ENCODE measurements around the gene ITGB1.

The ITGB1 gene

DNA sequence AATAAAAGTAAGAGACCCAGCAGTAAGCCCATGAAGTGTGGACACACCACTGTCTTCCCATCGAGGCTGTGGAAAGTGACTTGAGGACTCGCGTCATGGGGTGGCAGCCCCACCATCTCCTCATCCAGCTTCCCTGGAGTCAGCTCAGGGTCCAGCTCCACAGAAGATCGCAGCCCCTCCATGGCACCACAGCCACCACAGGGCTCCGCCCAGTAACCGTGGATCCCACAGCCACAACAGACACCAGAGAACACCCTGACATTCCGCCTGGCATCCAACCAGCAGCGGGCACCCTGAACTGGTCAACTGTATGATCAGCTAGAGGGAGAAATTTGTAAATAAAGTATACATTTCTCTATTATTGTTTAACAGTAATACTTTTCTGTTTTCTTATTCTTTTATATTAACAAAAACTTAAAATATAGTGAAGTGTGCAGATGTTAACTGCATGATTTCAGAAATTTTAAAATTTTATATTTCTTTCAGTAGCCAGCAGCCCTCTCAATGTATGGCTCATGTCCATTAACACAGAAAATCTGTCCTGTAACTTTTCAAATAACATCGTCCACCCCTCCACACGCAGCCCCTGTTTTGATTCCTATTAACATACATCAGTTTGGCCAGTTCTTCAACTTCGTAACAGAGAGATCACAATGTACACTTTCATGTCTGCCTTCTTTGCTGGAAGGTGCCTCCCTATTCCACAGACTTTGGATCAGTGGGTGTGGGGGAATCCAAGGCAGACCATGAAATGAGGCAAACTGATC is 69.7 kb downstream of the ITGB1 start:
- DNase-seq (ENCODE audit: low spot score), result no peak

DNA sequence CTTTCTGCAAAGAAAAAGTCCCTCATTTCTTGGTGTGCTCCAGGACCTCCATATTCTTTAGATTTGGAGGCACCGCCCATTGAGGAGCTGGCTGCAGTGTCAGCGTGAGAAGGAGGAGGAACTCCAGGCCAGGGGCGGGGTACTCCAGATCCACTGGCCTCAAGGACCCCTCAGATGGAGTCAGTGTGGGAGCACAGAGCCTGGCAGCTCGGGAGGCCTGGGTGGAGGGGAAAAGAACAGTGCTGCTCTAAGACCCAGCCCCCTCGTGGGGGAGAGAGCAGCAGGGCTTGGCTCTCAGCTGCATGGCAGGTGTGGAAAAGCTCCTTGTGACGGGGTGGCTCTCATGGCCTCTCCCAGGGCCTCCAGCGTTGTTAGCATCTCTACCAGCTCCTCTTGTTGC is 70.5 kb downstream of the ITGB1 start:
- no peak for DNase-seq (ENCODE audit: low spot score)

DNA sequence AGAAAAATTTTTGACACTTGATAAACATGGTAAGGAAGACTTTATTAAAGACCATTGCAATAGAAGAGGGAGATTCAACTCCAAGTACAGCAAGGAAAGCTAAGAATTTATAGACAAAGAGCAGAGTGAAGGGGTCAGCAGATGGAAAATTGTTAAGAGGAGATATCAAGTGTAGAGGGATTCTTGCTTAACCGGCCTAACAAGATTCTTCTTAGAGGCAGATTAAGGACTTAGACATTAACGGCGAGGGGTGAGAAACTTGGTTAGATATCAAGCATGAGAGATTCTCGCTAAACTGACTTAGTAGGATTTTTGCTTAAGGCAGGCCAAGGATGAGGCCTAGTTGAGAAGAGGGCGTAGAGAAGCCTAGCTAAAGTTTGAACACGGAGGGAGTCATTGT is 76.0 kb downstream of the ITGB1 start:
- no peak for DNase-seq (ENCODE audit: low spot score)

DNA sequence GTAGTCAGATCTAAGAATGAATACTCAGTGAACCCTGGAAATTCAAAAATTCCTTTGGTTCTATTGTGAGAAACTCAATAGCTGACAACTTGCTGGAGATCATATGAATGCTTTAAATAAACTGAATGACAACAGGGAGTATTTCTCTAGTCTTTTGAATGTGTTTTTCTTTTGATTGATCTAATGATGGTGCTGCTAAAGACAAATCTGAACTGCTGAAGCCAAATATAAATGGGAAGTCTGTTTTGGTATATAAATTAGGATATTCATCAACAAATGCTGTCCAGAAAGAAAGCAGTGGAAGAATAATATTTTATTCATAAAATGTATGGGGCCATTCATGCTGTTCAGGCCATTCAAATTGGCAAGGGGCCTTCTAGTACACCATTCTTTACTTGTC is 79.4 kb downstream of the ITGB1 start:
- no peak for DNase-seq (ENCODE audit: low spot score)

DNA sequence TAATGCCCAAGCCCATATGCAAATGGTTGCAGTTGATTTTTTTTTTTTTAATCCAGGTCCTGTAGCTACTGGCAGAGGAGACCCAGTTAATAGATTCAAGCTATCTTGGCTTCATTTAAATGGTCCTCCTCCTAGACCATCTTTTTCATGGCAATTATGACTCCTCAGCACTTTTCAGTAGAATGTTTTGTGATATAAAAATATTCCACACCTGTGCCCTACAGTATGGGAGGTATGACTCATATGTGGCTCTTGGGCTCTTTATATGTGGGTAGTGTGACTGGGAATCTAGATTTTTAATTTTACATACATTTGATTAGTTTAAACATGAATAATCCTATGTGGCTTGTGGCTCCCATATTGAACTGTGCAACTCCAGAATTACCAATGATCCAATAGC is 80.1 kb downstream of the ITGB1 start:
- no peak for DNase-seq (ENCODE audit: low spot score)

DNA sequence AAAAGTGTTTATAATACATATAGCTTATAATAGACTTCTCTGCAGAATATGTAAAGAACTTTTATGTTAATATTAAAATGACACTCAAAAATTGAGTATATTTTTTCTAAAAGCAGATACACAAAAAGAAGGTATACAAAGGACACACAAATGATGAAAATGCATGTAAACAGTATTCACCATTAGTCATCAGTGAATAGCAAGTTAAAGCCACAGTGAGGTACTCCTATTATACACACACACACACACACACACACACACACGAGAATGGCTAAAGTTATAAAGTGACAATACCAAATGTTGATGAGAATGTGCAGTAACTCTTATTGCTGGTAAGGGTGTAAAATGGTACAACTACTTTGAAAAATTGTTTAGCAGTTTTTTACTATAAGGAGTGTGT is 92.9 kb downstream of the ITGB1 start:
- no peak for DNase-seq (ENCODE audit: low spot score)

DNA sequence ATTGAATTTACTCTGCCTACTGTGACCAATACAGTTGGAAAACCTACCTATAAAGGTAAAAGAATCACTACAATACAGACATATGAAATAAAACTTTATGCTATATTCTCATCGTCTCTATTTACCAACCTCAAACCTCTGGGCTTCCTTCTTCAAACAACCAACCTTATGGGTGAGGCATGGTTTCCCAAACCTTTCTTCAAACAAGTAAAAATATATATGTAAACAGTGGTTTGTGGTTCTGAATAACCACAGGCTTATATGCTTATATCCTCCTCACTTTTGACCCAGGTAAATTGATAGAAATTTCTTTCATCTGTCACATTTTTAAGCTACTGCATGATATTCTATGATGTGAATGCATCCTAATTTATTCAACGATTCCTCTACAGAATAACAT is 103.6 kb downstream of the ITGB1 start:
- no peak for DNase-seq (ENCODE audit: low spot score)

DNA sequence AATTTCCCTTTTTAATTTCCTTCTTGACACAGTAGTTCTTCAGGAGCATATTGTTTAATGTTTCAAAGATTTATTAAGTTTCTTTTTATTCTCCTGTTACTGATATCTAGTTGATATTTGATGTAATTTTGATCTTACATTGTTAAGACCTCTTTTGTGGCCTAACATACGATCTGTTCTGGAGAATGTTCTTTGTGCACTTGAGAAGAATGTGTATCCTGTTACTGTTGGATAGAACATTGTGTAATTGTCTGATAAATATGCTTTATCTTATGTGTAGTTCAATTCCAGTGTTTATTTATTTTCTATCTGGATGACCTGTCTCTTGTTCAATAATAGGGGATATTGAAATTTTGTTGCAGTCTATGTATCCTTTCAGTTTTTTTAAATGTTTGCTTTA is 106.7 kb downstream of the ITGB1 start:
- DNase-seq (ENCODE audit: low spot score), result no peak

All from cerebellar cortex (tissue), 1 donor.